IMR-90 (cell line): Measurements from ENCODE around the gene KCNJ2. TPM values are rescaled to one million over a fixed set of nuclear protein-coding genes. Genes with fewer than 3 reads are reported as not detected.

Experiments
- ATAC-seq: fragments of 200-7000 bp; cut with Tn5 transposase; 2 replicates; pipeline ENCODE4 v1.9.1; 2020; ENCODE audit warnings: low read depth, mild to moderate bottlenecking, moderate library complexity
- BruUV-seq: library from RNA; stranded (reverse); fragments of 400-500 nt; replicated peaks from 2 replicates; lab custom pipeline; 2021; lab: Mats Ljungman, UMichigan
- CTCF ChIA-PET: fragments of 300-600 bp; formaldehyde crosslinking; extraction: SDS; loops from one replicate; lab custom pipeline; 2021; ENCODE audit warnings: antibody characterized with exemption; lab: Yijun Ruan, JAX
- POLR2A ChIA-PET: fragments of 300-600 bp; sonication (Branson Sonifier 250); formaldehyde crosslinking; loops from one replicate; lab custom pipeline; 2022; ENCODE audit warnings: antibody characterized with exemption; ENCODE audit not compliant: unreplicated experiment; lab: Charles Lee
- DNase-seq: peaks from one replicate; pipeline ENCODE4 v3.0.0; 2013
- H2AFZ ChIP-seq: replicated peaks from 2 replicates; pipeline ENCODE3; 2013; ENCODE audit warnings: low read length, mild to moderate bottlenecking; ENCODE audit not compliant: poor library complexity
- H2AK5ac ChIP-seq: 2 replicates; pipeline ENCODE4 v1.6.1; 2013; ENCODE audit warnings: low read depth, low read length, inconsistent platforms
- H2AK9ac ChIP-seq: replicated peaks from 2 replicates; pipeline ENCODE3; 2013; ENCODE audit warnings: mild to moderate bottlenecking, low read depth, low read length, moderate library complexity; ENCODE audit not compliant: poor library complexity
- H2BK120ac ChIP-seq: 2 replicates; pipeline ENCODE4 v1.6.1; 2013; ENCODE audit warnings: low read depth, low read length, inconsistent platforms
- H2BK15ac ChIP-seq: 3 replicates; pipeline ENCODE4 v1.6.1; 2013; ENCODE audit warnings: low read depth, low read length, inconsistent platforms
- H2BK20ac ChIP-seq: 2 replicates; pipeline ENCODE4 v1.6.1; 2013; ENCODE audit warnings: low read depth, mild to moderate bottlenecking, inconsistent platforms, low read length, moderate library complexity
- H2BK5ac ChIP-seq: 2 replicates; pipeline ENCODE4 v1.6.1; 2013; ENCODE audit warnings: mild to moderate bottlenecking, low read depth, low read length, inconsistent platforms; ENCODE audit not compliant: poor library complexity, severe bottlenecking
- H3K14ac ChIP-seq: replicated peaks from 2 replicates; pipeline ENCODE4 v1.6.1; 2013; ENCODE audit warnings: low read depth, low read length, inconsistent platforms
- H3K18ac ChIP-seq: 2 replicates; pipeline ENCODE4 v1.6.1; 2013; ENCODE audit warnings: low read depth, low read length, control low read depth
- H3K23ac ChIP-seq: 2 replicates; pipeline ENCODE4 v1.6.1; 2013; ENCODE audit warnings: low read depth, low read length, inconsistent platforms
- H3K27ac ChIP-seq: 2 replicates; pipeline ENCODE4 v1.5.1; 2013; ENCODE audit warnings: mild to moderate bottlenecking, control low read depth, low read length; ENCODE audit not compliant: insufficient read depth
- H3K27me3 ChIP-seq: 2 replicates; pipeline ENCODE4 v1.6.1; 2013; ENCODE audit warnings: low read length; ENCODE audit not compliant: control insufficient read depth, insufficient read depth
- H3K36me3 ChIP-seq: 2 replicates; pipeline ENCODE4 v1.6.1; 2013; ENCODE audit warnings: low read length, mixed read lengths; ENCODE audit not compliant: control insufficient read depth, insufficient read depth
- H3K4ac ChIP-seq: 2 replicates; pipeline ENCODE4 v1.6.1; 2013; ENCODE audit warnings: low read depth, low read length, inconsistent platforms
- H3K4me1 ChIP-seq: 2 replicates; pipeline ENCODE4 v1.6.1; 2013; ENCODE audit warnings: low read length, mixed read lengths; ENCODE audit not compliant: control insufficient read depth, insufficient read depth
- H3K4me2 ChIP-seq: 2 replicates; pipeline ENCODE4 v1.6.1; 2013; ENCODE audit warnings: low read depth, mild to moderate bottlenecking, control low read depth, low read length, moderate library complexity
- H3K4me3 ChIP-seq: 2 replicates; pipeline ENCODE4 v1.5.1; 2013; ENCODE audit warnings: low read depth, mild to moderate bottlenecking, control low read depth, low read length, moderate library complexity; ENCODE audit not compliant: insufficient read depth
- H3K56ac ChIP-seq: 2 replicates; pipeline ENCODE4 v1.6.1; 2013; ENCODE audit warnings: low read length, inconsistent platforms; ENCODE audit not compliant: insufficient read depth; ENCODE audit errors: extremely low read depth
- H3K79me1 ChIP-seq, 2 experiments: 2 replicates each; pipeline ENCODE4 v1.6.1; 2013; ENCODE audit warnings: low read length in 2 of 2, inconsistent platforms in 1 of 2, low read depth in 1 of 2
- H3K9ac ChIP-seq: 2 replicates; pipeline ENCODE4 v1.6.1; 2013; ENCODE audit warnings: low read depth, low read length, control low read depth
- H3K9me1 ChIP-seq: 2 replicates; pipeline ENCODE4 v1.6.1; 2013; ENCODE audit warnings: low read length, inconsistent platforms; ENCODE audit not compliant: insufficient read depth
- H3K9me3 ChIP-seq: 2 replicates; pipeline ENCODE4 v1.6.1; 2013; ENCODE audit warnings: low read length; ENCODE audit not compliant: control insufficient read depth, insufficient read depth
- H4K20me1 ChIP-seq: 2 replicates; pipeline ENCODE4 v1.6.1; 2013; ENCODE audit warnings: low read length, inconsistent platforms; ENCODE audit not compliant: insufficient read depth
- H4K5ac ChIP-seq: 2 replicates; pipeline ENCODE4 v1.6.1; 2013; ENCODE audit warnings: mild to moderate bottlenecking, low read depth, low read length, control low read depth
- H4K8ac ChIP-seq, 2 experiments: 2 replicates each; pipeline ENCODE4 v1.6.1; 2013; ENCODE audit warnings: low read depth in 2 of 2, low read length in 2 of 2, control low read depth in 1 of 2, inconsistent platforms in 1 of 2
- H4K91ac ChIP-seq: 2 replicates; pipeline ENCODE4 v1.6.1; 2013; ENCODE audit warnings: low read depth, low read length, inconsistent platforms; ENCODE audit not compliant: insufficient read depth
- BHLHE40 ChIP-seq: fragments of 150-350 bp; IDR thresholded peaks from 2 replicates; pipeline ENCODE4 v1.6.1; 2016; ENCODE audit warnings: mild to moderate bottlenecking, low read depth, low read length
- CEBPB ChIP-seq: IDR thresholded peaks from 2 replicates; pipeline ENCODE4 v1.6.1; 2012; ENCODE audit warnings: low read depth, low read length, improper control_type of control experiment
- CHD1 ChIP-seq: IDR thresholded peaks from 2 replicates; pipeline ENCODE4 v1.6.1; 2012; ENCODE audit warnings: low read depth, low read length, improper control_type of control experiment
- MXI1 ChIP-seq: IDR thresholded peaks from 2 replicates; pipeline ENCODE4 v1.6.1; 2012; ENCODE audit warnings: low read depth, mild to moderate bottlenecking, low read length, moderate library complexity, borderline replicate concordance
- RAD21 ChIP-seq: IDR thresholded peaks from 2 replicates; pipeline ENCODE4 v1.6.1; 2012; ENCODE audit warnings: low read length, improper control_type of control experiment
- RFX5 ChIP-seq: IDR thresholded peaks from 2 replicates; pipeline ENCODE4 v1.8.0; 2012; ENCODE audit warnings: low read depth, mild to moderate bottlenecking, low read length, moderate library complexity
- dilution Hi-C: fragments of 300-500 bp; cut with HindIII; formaldehyde crosslinking; loops from one replicate; pipeline ENCODE4 v1.14.3; 2018; ENCODE audit warnings: low sequenced_read_pairs; ENCODE audit not compliant: unreplicated experiment
- in situ Hi-C: fragments of 300-500 bp; cut with MboI; formaldehyde crosslinking; loops from 3 replicates; pipeline ENCODE4 v1.14.3; 2019; ENCODE audit warnings: low sequenced_read_pairs, inconsistent platforms, mixed read lengths
- intact Hi-C: fragments of 100-400 bp; cut with micrococcal nuclease; formaldehyde crosslinking; loops from 2 replicates; pipeline ENCODE4 v1.10.0; 2022
- polyA plus RNA-seq, 3 experiments: library from polyadenylated mRNA; depleted of rRNA; stranded (reverse); fragments of >200 nt; gene quantifications; 2 replicates each; pipeline ENCODE4 v1.2.3, GENCODE V29; 2012; ENCODE audit warnings: low replicate concordance in 1 of 3
- total RNA-seq: library from RNA; depleted of rRNA; stranded (reverse); fragments of >200 nt; gene quantifications from 2 replicates; pipeline ENCODE4 v1.2.3, GENCODE V29; 2012
- TF ChIP-seq, protein P1 (sequence below): fragments of 150-350 bp; IDR thresholded peaks from 2 replicates; pipeline ENCODE4 v1.6.1; 2017; ENCODE audit warnings: mild to moderate bottlenecking, antibody characterized with exemption, low read length, low read depth
- TF ChIP-seq, protein P2 (sequence below): conservative IDR thresholded peaks from 2 replicates; pipeline ENCODE4 v1.5.1; 2012; ENCODE audit warnings: mild to moderate bottlenecking, low read depth, low read length, improper control_type of control experiment
- TF ChIP-seq, protein P3 (sequence below): fragments of 150-350 bp; IDR thresholded peaks from 2 replicates; pipeline ENCODE4 v1.6.1; 2016; ENCODE audit warnings: low read depth, mild to moderate bottlenecking, low read length, moderate library complexity, borderline replicate concordance

KCNJ2 gene
- total and polyA plus RNA-seq, 2 of the 4 experiments (the other 2 are of a cell fraction): 0.55 to 8.6 TPM

DNA sequence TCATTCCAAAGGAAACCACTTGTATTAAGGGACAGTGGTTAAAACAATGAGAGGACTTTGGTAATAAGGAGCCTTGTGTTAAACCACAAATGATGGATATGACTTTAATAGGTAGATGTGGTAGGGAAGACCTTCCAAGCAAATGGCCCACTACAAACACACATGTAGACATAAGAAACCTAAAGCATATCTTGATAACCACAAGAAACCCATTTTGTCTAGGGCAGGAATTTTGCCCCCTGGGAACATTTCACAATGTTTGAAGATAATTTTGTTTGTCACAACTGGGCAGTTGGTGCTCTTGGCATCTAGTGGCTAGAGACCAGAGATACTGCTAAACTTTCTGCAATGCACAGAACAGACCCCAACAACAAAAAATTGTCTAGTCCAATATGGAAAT lies 25.8 kb downstream of the KCNJ2 start:
- Histone ChIP-seq H3K4me3 (no peak overlapping the region), H4K8ac (no peak overlapping the region), H3K9me1 (no peaks in the 10 kb centered on the region), H3K36me3 (no peaks in the 10 kb centered on the region), H3K79me1 (no peaks in the 10 kb centered on the region), H2BK120ac (no peak overlapping the region), H3K18ac (no peak overlapping the region), H3K9ac (no peak overlapping the region), H3K56ac (no peak overlapping the region), H2AK9ac (no peak overlapping the region), H3K4me2 (no peak overlapping the region), H3K9me3 (no peaks in the 10 kb centered on the region), H2BK5ac (no peak overlapping the region), H2AFZ (no peak overlapping the region), H2BK20ac (no peak overlapping the region), H3K27ac (no peak overlapping the region), H4K20me1 (no peaks in the 10 kb centered on the region), H3K4ac (no peak overlapping the region), H4K91ac (no peak overlapping the region), H3K27me3 (no peaks in the 10 kb centered on the region), H4K5ac (no peak overlapping the region), H3K4me1 (no peaks in the 10 kb centered on the region), H3K14ac (no peak overlapping the region), H2BK15ac (no peak overlapping the region), H2AK5ac (no peak overlapping the region), H3K23ac (no peak overlapping the region)
- dilution Hi-C loops (no loop called here), in situ Hi-C loops (no loop called here), intact Hi-C loops (no loop called here)
- BruUV-seq: no TSS peak
- POLR2A ChIA-PET: no interaction called here
- TF ChIP-seq CEBPB: no peak
- TF ChIP-seq CHD1: no peak
- no peak for TF ChIP-seq RFX5
- TF ChIP-seq RAD21: no peak
- TF ChIP-seq, protein P1, sequence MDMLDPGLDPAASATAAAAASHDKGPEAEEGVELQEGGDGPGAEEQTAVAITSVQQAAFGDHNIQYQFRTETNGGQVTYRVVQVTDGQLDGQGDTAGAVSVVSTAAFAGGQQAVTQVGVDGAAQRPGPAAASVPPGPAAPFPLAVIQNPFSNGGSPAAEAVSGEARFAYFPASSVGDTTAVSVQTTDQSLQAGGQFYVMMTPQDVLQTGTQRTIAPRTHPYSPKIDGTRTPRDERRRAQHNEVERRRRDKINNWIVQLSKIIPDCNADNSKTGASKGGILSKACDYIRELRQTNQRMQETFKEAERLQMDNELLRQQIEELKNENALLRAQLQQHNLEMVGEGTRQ: no peak
- TF ChIP-seq, protein P2, sequence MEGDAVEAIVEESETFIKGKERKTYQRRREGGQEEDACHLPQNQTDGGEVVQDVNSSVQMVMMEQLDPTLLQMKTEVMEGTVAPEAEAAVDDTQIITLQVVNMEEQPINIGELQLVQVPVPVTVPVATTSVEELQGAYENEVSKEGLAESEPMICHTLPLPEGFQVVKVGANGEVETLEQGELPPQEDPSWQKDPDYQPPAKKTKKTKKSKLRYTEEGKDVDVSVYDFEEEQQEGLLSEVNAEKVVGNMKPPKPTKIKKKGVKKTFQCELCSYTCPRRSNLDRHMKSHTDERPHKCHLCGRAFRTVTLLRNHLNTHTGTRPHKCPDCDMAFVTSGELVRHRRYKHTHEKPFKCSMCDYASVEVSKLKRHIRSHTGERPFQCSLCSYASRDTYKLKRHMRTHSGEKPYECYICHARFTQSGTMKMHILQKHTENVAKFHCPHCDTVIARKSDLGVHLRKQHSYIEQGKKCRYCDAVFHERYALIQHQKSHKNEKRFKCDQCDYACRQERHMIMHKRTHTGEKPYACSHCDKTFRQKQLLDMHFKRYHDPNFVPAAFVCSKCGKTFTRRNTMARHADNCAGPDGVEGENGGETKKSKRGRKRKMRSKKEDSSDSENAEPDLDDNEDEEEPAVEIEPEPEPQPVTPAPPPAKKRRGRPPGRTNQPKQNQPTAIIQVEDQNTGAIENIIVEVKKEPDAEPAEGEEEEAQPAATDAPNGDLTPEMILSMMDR: no peak
- TF ChIP-seq, protein P3, sequence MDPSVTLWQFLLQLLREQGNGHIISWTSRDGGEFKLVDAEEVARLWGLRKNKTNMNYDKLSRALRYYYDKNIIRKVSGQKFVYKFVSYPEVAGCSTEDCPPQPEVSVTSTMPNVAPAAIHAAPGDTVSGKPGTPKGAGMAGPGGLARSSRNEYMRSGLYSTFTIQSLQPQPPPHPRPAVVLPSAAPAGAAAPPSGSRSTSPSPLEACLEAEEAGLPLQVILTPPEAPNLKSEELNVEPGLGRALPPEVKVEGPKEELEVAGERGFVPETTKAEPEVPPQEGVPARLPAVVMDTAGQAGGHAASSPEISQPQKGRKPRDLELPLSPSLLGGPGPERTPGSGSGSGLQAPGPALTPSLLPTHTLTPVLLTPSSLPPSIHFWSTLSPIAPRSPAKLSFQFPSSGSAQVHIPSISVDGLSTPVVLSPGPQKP: no peak
- TF ChIP-seq MXI1: no peak
- no peak for TF ChIP-seq BHLHE40
- ATAC-seq: no peak
- CTCF ChIA-PET: no interaction called here
- DNase-seq: no peak
